Kidney epithelial cell (primary cell): Measurements from ENCODE around the gene FGGY. TPM values are rescaled to one million over a fixed set of nuclear protein-coding genes. Genes with fewer than 3 reads are reported as not detected.
A peak's percentile ranks its signal among the peaks of the same experiment; 100 is the strongest.

Source experiments
- DNase-seq: peaks from one replicate; pipeline ENCODE4 v3.0.0-alpha.2; 2010; ENCODE audit warnings: low read depth
- H3K27me3 ChIP-seq: 2 replicates; pipeline ENCODE4 v1.6.0; 2011; ENCODE audit warnings: low read length; ENCODE audit not compliant: control insufficient read depth, insufficient read depth
- H3K36me3 ChIP-seq: 2 replicates; pipeline ENCODE4 v1.5.1; 2011; ENCODE audit warnings: low read length; ENCODE audit not compliant: control insufficient read depth, insufficient read depth
- H3K4me3 ChIP-seq: 2 replicates; pipeline ENCODE4 v1.5.1; 2011; ENCODE audit warnings: low read depth, mild to moderate bottlenecking, control low read depth, low read length
- CTCF ChIP-seq: IDR thresholded peaks from 2 replicates; pipeline ENCODE4 v1.5.1; 2011; ENCODE audit warnings: mild to moderate bottlenecking, moderate library complexity, low read length, control low read depth, inconsistent platforms; ENCODE audit not compliant: insufficient read depth, poor library complexity, severe bottlenecking
- total RNA-seq: library from RNA; depleted of rRNA; stranded (reverse); fragments of >200 nt; gene quantifications from 2 replicates; pipeline ENCODE4 v1.2.3, GENCODE V29; 2015

Gene FGGY
- total RNA-seq, 1 donor from 2014 or later, result 8.6 TPM

- DNase-seq, result no peak
- H3K27me3 ChIP-seq, result no peaks in the 10 kb centered on the region
- TF ChIP-seq CTCF, result no peak
- no peak overlapping the region for H3K4me3 ChIP-seq
- H3K36me3 ChIP-seq, result no peaks in the 10 kb centered on the region
Observed at GRCh38 chr1:59714219-59714618, 417.3 kb downstream of the FGGY start.

- no peak for DNase-seq
- no peaks in the 10 kb centered on the region for H3K36me3 ChIP-seq
Observed at GRCh38 chr1:59714966-59715365, 418.1 kb downstream of the FGGY start.

GRCh38 chr1:59716832-59717231 is 419.9 kb downstream of the FGGY start:
- no peak for TF ChIP-seq CTCF
- DNase-seq, result no peak

More at GRCh38 chr1:59714966-59715365, 418.1 kb downstream of the FGGY start:
- no peak overlapping the region for H3K4me3 ChIP-seq
- H3K27me3 ChIP-seq, result no peaks in the 10 kb centered on the region
- TF ChIP-seq CTCF, result no peak

GRCh38 chr1:59718064-59718988 is 421.4 kb downstream of the FGGY start:
- Histone ChIP-seq H3K36me3 (no peaks in the 10 kb centered on the region), H3K4me3 (no peak overlapping the region), H3K27me3 (no peaks in the 10 kb centered on the region)
- DNase-seq, result no peak
- TF ChIP-seq CTCF, result peak; percentile 3

More at GRCh38 chr1:59716832-59717231, 419.9 kb downstream of the FGGY start:
- Histone ChIP-seq H3K36me3 (no peaks in the 10 kb centered on the region), H3K4me3 (no peak overlapping the region), H3K27me3 (no peaks in the 10 kb centered on the region)

GRCh38 chr1:59718989-59719360 is 422.1 kb downstream of the FGGY start:
- Histone ChIP-seq H3K4me3 (no peak overlapping the region), H3K36me3 (no peaks in the 10 kb centered on the region), H3K27me3 (no peaks in the 10 kb centered on the region)
- TF ChIP-seq CTCF, result no peak
- no peak for DNase-seq
